H9 (cell line): ENCODE data around the gene MIPEP. TPM values are rescaled to one million over a fixed set of nuclear protein-coding genes. Genes with fewer than 3 reads are reported as not detected.

Experiments
- DNase-seq: peaks from one replicate; pipeline ENCODE4 v3.0.0-alpha.2; 2017
- H2AFZ ChIP-seq: one replicate; pipeline ENCODE4 v1.6.1; 2013; ENCODE audit warnings: mild to moderate bottlenecking, low read length, control low read depth, moderate library complexity
- H2AK5ac ChIP-seq: 2 replicates; pipeline ENCODE4 v1.6.1; 2013; ENCODE audit warnings: low read length, control low read depth, mixed read lengths; ENCODE audit not compliant: insufficient read length
- H2BK120ac ChIP-seq: one replicate; pipeline ENCODE4 v1.6.1; 2013; ENCODE audit warnings: low read depth, mild to moderate bottlenecking, low read length, control low read depth, inconsistent platforms; ENCODE audit not compliant: poor library complexity, severe bottlenecking
- H2BK12ac ChIP-seq: 2 replicates; pipeline ENCODE4 v1.6.1; 2013; ENCODE audit warnings: low read length, control low read depth, mixed read lengths, low read depth; ENCODE audit not compliant: insufficient read length
- H2BK15ac ChIP-seq: 2 replicates; pipeline ENCODE4 v1.6.1; 2013; ENCODE audit warnings: low read depth, low read length, control low read depth
- H2BK20ac ChIP-seq: one replicate; pipeline ENCODE4 v1.6.1; 2013; ENCODE audit warnings: low read depth, mild to moderate bottlenecking, low read length, control low read depth, inconsistent platforms; ENCODE audit not compliant: poor library complexity, severe bottlenecking
- H2BK5ac ChIP-seq: 2 replicates; pipeline ENCODE4 v1.6.1; 2013; ENCODE audit warnings: low read length, control low read depth, mixed read lengths; ENCODE audit not compliant: insufficient read length
- H3K14ac ChIP-seq: 2 replicates; pipeline ENCODE4 v1.6.1; 2013; ENCODE audit warnings: low read length, control low read depth; ENCODE audit not compliant: insufficient read depth
- H3K18ac ChIP-seq: 2 replicates; pipeline ENCODE4 v1.6.1; 2013; ENCODE audit warnings: low read depth, mild to moderate bottlenecking, mixed read lengths, low read length, control low read depth; ENCODE audit not compliant: insufficient read length
- H3K23ac ChIP-seq: 2 replicates; pipeline ENCODE4 v1.6.1; 2013; ENCODE audit warnings: low read length, control low read depth, mixed read lengths, low read depth; ENCODE audit not compliant: insufficient read length
- H3K23me2 ChIP-seq: 2 replicates; pipeline ENCODE4 v1.6.1; 2013; ENCODE audit warnings: low read depth, mild to moderate bottlenecking, mixed read lengths, low read length, control low read depth; ENCODE audit not compliant: insufficient read length, poor library complexity, severe bottlenecking
- H3K27ac ChIP-seq: 2 replicates; pipeline ENCODE4 v1.5.1; 2013; ENCODE audit warnings: low read length, control low read depth, mixed read lengths, low read depth; ENCODE audit not compliant: insufficient read length
- H3K27me3 ChIP-seq: 2 replicates; pipeline ENCODE4 v1.6.1; 2013; ENCODE audit warnings: low read length, control low read depth, inconsistent platforms; ENCODE audit not compliant: insufficient read depth
- H3K4ac ChIP-seq: 2 replicates; pipeline ENCODE4 v1.6.1; 2013; ENCODE audit warnings: low read depth, mild to moderate bottlenecking, control low read depth, inconsistent platforms, low read length, moderate library complexity
- H3K4me1 ChIP-seq: 2 replicates; pipeline ENCODE4 v1.6.1; 2013; ENCODE audit warnings: low read length, control low read depth, inconsistent platforms; ENCODE audit not compliant: insufficient read depth
- H3K4me2 ChIP-seq: 2 replicates; pipeline ENCODE4 v1.6.1; 2013; ENCODE audit warnings: low read length, control low read depth, mixed read lengths; ENCODE audit not compliant: insufficient read length, insufficient read depth
- H3K56ac ChIP-seq: 2 replicates; pipeline ENCODE4 v1.6.1; 2013; ENCODE audit warnings: low read depth, mild to moderate bottlenecking, mixed read lengths, low read length, control low read depth; ENCODE audit not compliant: insufficient read length
- H3K79me1 ChIP-seq: 2 replicates; pipeline ENCODE4 v1.6.1; 2013; ENCODE audit warnings: low read depth, mild to moderate bottlenecking, moderate library complexity, low read length, control low read depth, inconsistent platforms; ENCODE audit not compliant: insufficient read depth, poor library complexity, severe bottlenecking
- H3K79me2 ChIP-seq: 2 replicates; pipeline ENCODE4 v1.6.1; 2013; ENCODE audit warnings: low read length, control low read depth, inconsistent platforms; ENCODE audit not compliant: insufficient read depth
- H3K9ac ChIP-seq: 2 replicates; pipeline ENCODE4 v1.6.1; 2013; ENCODE audit warnings: low read length, control low read depth, mixed read lengths; ENCODE audit not compliant: insufficient read length; ENCODE audit errors: extremely low read depth
- H3K9me3 ChIP-seq: one replicate; pipeline ENCODE4 v1.6.1; 2013; ENCODE audit warnings: low read depth, low read length, inconsistent platforms; ENCODE audit not compliant: control insufficient read depth
- H3T11ph ChIP-seq: one replicate; pipeline ENCODE4 v1.6.1; 2013; ENCODE audit warnings: mild to moderate bottlenecking, low read length, control low read depth, inconsistent platforms
- H4K20me1 ChIP-seq: one replicate; pipeline ENCODE4 v1.6.1; 2013; ENCODE audit not compliant: control insufficient read depth, insufficient read length, insufficient read depth
- H4K5ac ChIP-seq: 2 replicates; pipeline ENCODE4 v1.6.1; 2013; ENCODE audit warnings: low read depth, mild to moderate bottlenecking, mixed read lengths, low read length, control low read depth; ENCODE audit not compliant: insufficient read length
- H4K8ac ChIP-seq: replicated peaks from 2 replicates; pipeline ENCODE4 v1.6.1; 2013; ENCODE audit warnings: low read length, control low read depth, mixed read lengths, low read depth; ENCODE audit not compliant: insufficient read length
- H4K91ac ChIP-seq: 2 replicates; pipeline ENCODE4 v1.6.1; 2013; ENCODE audit warnings: low read depth, mild to moderate bottlenecking, moderate library complexity, mixed read lengths, low read length, control low read depth; ENCODE audit not compliant: insufficient read length
- H3K27ac Mint-ChIP-seq, 3 experiments: 2 replicates in 2 of 3; 3 replicates in 1 of 3; pipeline ENCODE4 v1.8.0; 2020 to 2021; ENCODE audit warnings: mixed read lengths in 3 of 3, mild to moderate bottlenecking in 1 of 3, moderate library complexity in 1 of 3
- H3K27me3 Mint-ChIP-seq: 2 replicates; pipeline ENCODE4 v1.8.0; 2021; ENCODE audit warnings: low read depth, mild to moderate bottlenecking, moderate library complexity, mixed read lengths
- H3K36me3 Mint-ChIP-seq, 3 experiments: 2 replicates in 2 of 3; 3 replicates in 1 of 3; pipeline ENCODE4 v1.8.0; 2020 to 2021; ENCODE audit warnings: low read depth in 3 of 3, mixed read lengths in 3 of 3; ENCODE audit not compliant: insufficient read depth in 1 of 3
- H3K4me1 Mint-ChIP-seq, 2 experiments: 2 replicates each; pipeline ENCODE4 v1.8.0; 2020; ENCODE audit warnings: mixed read lengths in 2 of 2
- H3K4me3 Mint-ChIP-seq, 2 experiments: 2 replicates in 1 of 2; 3 replicates in 1 of 2; pipeline ENCODE4 v1.8.0; 2020 to 2021; ENCODE audit warnings: mild to moderate bottlenecking in 2 of 2, mixed read lengths in 2 of 2, moderate library complexity in 1 of 2
- H3K9me3 Mint-ChIP-seq, 2 experiments: 2 replicates in 1 of 2; 3 replicates in 1 of 2; pipeline ENCODE4 v1.8.0; 2020; ENCODE audit warnings: mild to moderate bottlenecking in 2 of 2, mixed read lengths in 2 of 2, moderate library complexity in 1 of 2
- WGBS: extraction: QIAGEN DNeasy Blood & Tissue Kit; methylation state at CpG from one replicate; pipeline ENCODE4 v1.1.7; 2013; ENCODE audit warnings: missing lambda C conversion rate, low lambda C conversion rate, mixed read lengths; ENCODE audit not compliant: insufficient read length; ENCODE audit errors: extremely low coverage; 5-methylcytosine and 5-hydroxymethylcytosine counted together
- total RNA-seq: library from RNA; stranded (reverse); gene quantifications from 2 replicates; pipeline ENCODE4 v1.2.1, GENCODE V29; 2021
- TF ChIP-seq, protein P1 (sequence below): fragments of 200-600 bp; sonication (generic); conservative IDR thresholded peaks from 3 replicates; pipeline ENCODE4 v1.8.0; 2021; ENCODE audit warnings: antibody characterized with exemption, mild to moderate bottlenecking

Gene MIPEP
- total RNA-seq, 1 experiment from 2014 or later: 18.5 TPM

DNA sequence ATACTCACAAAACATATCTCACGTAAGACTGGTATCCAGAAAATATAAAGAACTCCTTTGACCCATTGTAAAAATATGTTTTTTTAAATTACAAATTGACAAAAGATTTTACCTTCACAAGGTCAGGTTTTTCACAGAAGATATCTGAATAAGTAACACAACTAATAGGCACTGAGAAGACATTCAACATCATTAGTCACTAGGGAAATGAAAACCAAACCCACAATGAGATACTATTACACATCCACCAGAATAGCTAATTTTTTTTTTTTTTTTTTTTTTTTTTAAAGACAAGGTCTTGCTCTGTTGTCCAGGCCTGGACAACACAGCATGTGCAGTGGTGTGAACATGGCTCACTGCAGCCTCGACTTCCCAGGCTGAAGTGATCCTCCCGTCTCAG is 157.5 kb downstream of the MIPEP start:
- Histone ChIP-seq H2AFZ (no peak overlapping the region), H2BK5ac (no peak overlapping the region), H3K4me2 (no peak overlapping the region), H2AK5ac (no peak overlapping the region), H3K14ac (no peak overlapping the region), H3K79me2 (no peaks in the 10 kb centered on the region), H3K18ac (no peak overlapping the region), H4K91ac (no peak overlapping the region), H2BK15ac (no peak overlapping the region), H4K5ac (no peak overlapping the region), H3K27me3 (no peaks in the 10 kb centered on the region), H3K23ac (no peak overlapping the region), H3K9ac (no peak overlapping the region), H3K56ac (no peak overlapping the region), H3K79me1 (no peaks in the 10 kb centered on the region), H3T11ph (no peak overlapping the region), H3K4me1 (no peaks in the 10 kb centered on the region; the same call in 1 of the 2 replicates), H2BK12ac (no peak overlapping the region), H3K9me3 (no peaks in the 10 kb centered on the region), H2BK20ac (no peak overlapping the region), H3K27ac (no peak overlapping the region), H2BK120ac (no peak overlapping the region), H4K8ac (no peak overlapping the region), H3K23me2 (no peaks in the 10 kb centered on the region), H3K4ac (no peak overlapping the region), H4K20me1 (no peaks in the 10 kb centered on the region)
- WGBS: no CpG with 5 or more reads among the region's 3 CpGs
- Mint-ChIP-seq H3K4me1 (peaks cover 14 to 23% of the 10 kb centered on the region in 2 experiments), H3K27me3 (no peaks in the 10 kb centered on the region), H3K9me3 (no peaks in the 10 kb centered on the region), H3K4me3 (no peak overlapping the region), H3K36me3 (peaks cover 0 to 2% (median 2%) of the 10 kb centered on the region in 3 experiments; a peak in 2 of 7 replicates), H3K27ac (no peak overlapping the region)
- DNase-seq: no peak
- TF ChIP-seq, protein P1, sequence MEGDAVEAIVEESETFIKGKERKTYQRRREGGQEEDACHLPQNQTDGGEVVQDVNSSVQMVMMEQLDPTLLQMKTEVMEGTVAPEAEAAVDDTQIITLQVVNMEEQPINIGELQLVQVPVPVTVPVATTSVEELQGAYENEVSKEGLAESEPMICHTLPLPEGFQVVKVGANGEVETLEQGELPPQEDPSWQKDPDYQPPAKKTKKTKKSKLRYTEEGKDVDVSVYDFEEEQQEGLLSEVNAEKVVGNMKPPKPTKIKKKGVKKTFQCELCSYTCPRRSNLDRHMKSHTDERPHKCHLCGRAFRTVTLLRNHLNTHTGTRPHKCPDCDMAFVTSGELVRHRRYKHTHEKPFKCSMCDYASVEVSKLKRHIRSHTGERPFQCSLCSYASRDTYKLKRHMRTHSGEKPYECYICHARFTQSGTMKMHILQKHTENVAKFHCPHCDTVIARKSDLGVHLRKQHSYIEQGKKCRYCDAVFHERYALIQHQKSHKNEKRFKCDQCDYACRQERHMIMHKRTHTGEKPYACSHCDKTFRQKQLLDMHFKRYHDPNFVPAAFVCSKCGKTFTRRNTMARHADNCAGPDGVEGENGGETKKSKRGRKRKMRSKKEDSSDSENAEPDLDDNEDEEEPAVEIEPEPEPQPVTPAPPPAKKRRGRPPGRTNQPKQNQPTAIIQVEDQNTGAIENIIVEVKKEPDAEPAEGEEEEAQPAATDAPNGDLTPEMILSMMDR: no peak
